ENCODE measurements around the gene MBNL3. TPM values are rescaled to one million over a fixed set of nuclear protein-coding genes. Genes with fewer than 3 reads are reported as not detected.

The MBNL3 gene
- total and polyA plus RNA-seq, 2 donors (not counting 3 experiments of a cell fraction or from before 2014, with no cell fraction given), result 1.8 to 5.6 TPM

DNA sequence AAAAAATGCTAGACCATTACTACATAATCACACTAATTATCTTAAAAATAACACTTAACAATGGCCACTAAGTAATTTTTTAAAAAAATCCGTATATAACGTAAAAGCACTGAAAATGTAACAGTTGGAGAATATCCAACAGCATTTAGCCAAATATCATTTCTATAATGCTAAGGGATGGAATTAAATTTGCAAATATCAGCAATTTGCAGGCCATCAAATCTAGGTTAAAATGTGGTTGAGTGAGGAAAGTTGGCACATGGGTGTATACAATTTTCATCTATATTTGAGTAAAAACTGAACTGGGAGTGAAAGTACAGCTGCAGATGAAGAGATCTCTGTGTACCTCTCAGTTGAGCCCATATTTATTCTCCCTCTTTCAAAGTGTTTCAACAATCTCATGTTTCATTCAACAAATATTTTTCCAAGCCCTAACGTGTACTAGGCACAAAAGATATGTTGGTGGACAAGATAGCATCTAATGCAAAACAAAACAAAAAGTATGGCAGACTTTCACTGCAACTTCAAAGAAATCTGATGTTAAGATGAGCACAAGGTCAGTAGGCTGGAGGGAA is 63.0 kb downstream of the MBNL3 start:
- H3K79me2 ChIP-seq (ENCODE audit: control insufficient read depth, insufficient read depth, low read length), result no peaks in the 10 kb centered on the region
- no peaks in the 10 kb centered on the region for H3K4me1 ChIP-seq (ENCODE audit: control insufficient read depth, extremely low read depth, insufficient read depth, low read length)
- no peaks in the 10 kb centered on the region for H3K9me3 ChIP-seq (replicated peaks; ENCODE audit: control insufficient read depth, insufficient read depth, low read length)
- no peaks in the 10 kb centered on the region for H3K27me3 ChIP-seq (ENCODE audit: control insufficient read depth in 2 of 2, insufficient read depth in 2 of 2, low read length in 2 of 2)
- no peaks in the 10 kb centered on the region for H3K9me1 ChIP-seq (replicated peaks; ENCODE audit: control insufficient read depth, extremely low read depth, insufficient read depth, low read length)
- TF ChIP-seq JUN (IDR thresholded peaks at IDR 0.05; ENCODE audit: borderline replicate concordance, insufficient read depth, insufficient read length, low read depth) (no peak), POLR2AphosphoS5 (IDR thresholded peaks at IDR 0.05; ENCODE audit: insufficient read depth, low read depth, low read length) (no peak), EZH2 (IDR thresholded peaks at IDR 0.05; ENCODE audit: borderline replicate concordance, low read depth, low read length, severe bottlenecking) (no peak), MYC (IDR thresholded peaks at IDR 0.05; ENCODE audit: low read depth, low read length) (no peak)
- TF ChIP-seq, protein P1, sequence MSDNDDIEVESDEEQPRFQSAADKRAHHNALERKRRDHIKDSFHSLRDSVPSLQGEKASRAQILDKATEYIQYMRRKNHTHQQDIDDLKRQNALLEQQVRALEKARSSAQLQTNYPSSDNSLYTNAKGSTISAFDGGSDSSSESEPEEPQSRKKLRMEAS (IDR thresholded peaks at IDR 0.05; ENCODE audit: insufficient read depth, insufficient read length), result no peak
- dilution Hi-C loops (cut with MboI; ENCODE audit: extremely low pct_ligation_motif_present, low sequenced_read_pairs), result no loop called here
- H3K4me3 ChIP-seq (replicated peaks in 1 of 3; ENCODE audit: insufficient read depth in 1 of 3, low read depth in 1 of 3, low read length in 3 of 3), result no peak overlapping the region
- no TSS peak for BruUV-seq (replicated peaks)
- no peak overlapping the region for H3K27ac ChIP-seq (ENCODE audit: insufficient read depth, low read depth, low read length)
- DNase-seq (ENCODE audit: low read depth, low spot score) (no peak), FAIRE-seq (peak; percentile 67)
- POLR2A ChIA-PET, result no interaction called here
- intact Hi-C loops (cut with micrococcal nuclease), result no loop called here
- no peaks in the 10 kb centered on the region for H3K36me3 ChIP-seq (ENCODE audit: control insufficient read depth in 2 of 2, extremely low read depth in 1 of 2, insufficient read depth in 2 of 2, low read length in 2 of 2)
- no peak overlapping the region for H3K4me2 ChIP-seq (ENCODE audit: insufficient read depth, low read length)
- no peaks in the 10 kb centered on the region for H4K20me1 ChIP-seq (replicated peaks; ENCODE audit: control insufficient read depth, extremely low read depth, insufficient read depth, low read length)
- CTCF ChIA-PET, result no interaction called here
- no peak overlapping the region for H2AFZ ChIP-seq (ENCODE audit: low read depth, low read length)
- no peak overlapping the region for H3K9ac ChIP-seq (replicated peaks; ENCODE audit: extremely low read depth, insufficient read depth, low read length)

DNA sequence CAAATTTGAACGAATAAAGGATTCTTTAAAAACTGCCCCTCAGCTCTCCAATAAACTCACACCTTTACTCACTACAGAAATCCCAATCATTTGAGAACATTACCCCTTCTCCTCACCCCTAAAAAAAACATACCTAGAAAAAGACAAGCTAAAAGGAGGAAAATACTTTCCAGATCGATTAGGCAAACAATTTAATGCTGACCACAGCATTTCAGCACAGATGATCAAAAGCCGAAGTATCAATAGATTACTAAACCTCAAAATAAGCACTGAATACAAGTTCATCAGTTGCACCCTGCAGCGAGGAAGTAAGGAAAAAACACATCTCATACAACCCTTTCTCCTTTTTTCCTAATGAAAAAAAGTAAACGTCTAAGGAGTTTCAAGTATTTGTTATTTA is 65.5 kb downstream of the MBNL3 start:
- no peak overlapping the region for H3K27ac ChIP-seq (ENCODE audit: insufficient read depth, low read depth, low read length)
- TF ChIP-seq, protein P1 (IDR thresholded peaks at IDR 0.05; ENCODE audit: insufficient read depth, insufficient read length), result no peak
- no peak for TF ChIP-seq GATA2 (IDR thresholded peaks at IDR 0.05; ENCODE audit: insufficient read depth, insufficient read length, low read depth, low read length)
- no peak for TF ChIP-seq FOS (IDR thresholded peaks at IDR 0.05; ENCODE audit: borderline replicate concordance, insufficient read depth, low read length)
- no peak for TF ChIP-seq EZH2 (IDR thresholded peaks at IDR 0.05; ENCODE audit: borderline replicate concordance, low read depth, low read length, severe bottlenecking)
- no peak for TF ChIP-seq POLR2A (IDR thresholded peaks at IDR 0.05; ENCODE audit: low read depth, low read length)
- no peak for TF ChIP-seq MYC (IDR thresholded peaks at IDR 0.05; ENCODE audit: low read depth, low read length)
- no peak overlapping the region for H3K4me2 ChIP-seq (ENCODE audit: insufficient read depth, low read length)
- H3K9me1 ChIP-seq (replicated peaks; ENCODE audit: control insufficient read depth, extremely low read depth, insufficient read depth, low read length), result no peaks in the 10 kb centered on the region
- H2AFZ ChIP-seq (ENCODE audit: low read depth, low read length), result no peak overlapping the region
- H3K27me3 ChIP-seq (ENCODE audit: control insufficient read depth in 2 of 2, insufficient read depth in 2 of 2, low read length in 2 of 2), result no peaks in the 10 kb centered on the region
- FAIRE-seq (no peak), DNase-seq (ENCODE audit: low read depth, low spot score) (no peak)
- no peaks in the 10 kb centered on the region for H3K4me1 ChIP-seq (ENCODE audit: control insufficient read depth, extremely low read depth, insufficient read depth, low read length)
- no peak overlapping the region for H3K9ac ChIP-seq (replicated peaks; ENCODE audit: extremely low read depth, insufficient read depth, low read length)
- H4K20me1 ChIP-seq (replicated peaks; ENCODE audit: control insufficient read depth, extremely low read depth, insufficient read depth, low read length), result no peaks in the 10 kb centered on the region
- no peak overlapping the region for H3K4me3 ChIP-seq (replicated peaks in 1 of 3; ENCODE audit: insufficient read depth in 1 of 3, low read depth in 1 of 3, low read length in 3 of 3)
- BruUV-seq (replicated peaks), result no TSS peak
- ChIA-PET POLR2A (no interaction called here), CTCF (no interaction called here)
- H3K36me3 ChIP-seq (ENCODE audit: control insufficient read depth in 2 of 2, extremely low read depth in 1 of 2, insufficient read depth in 2 of 2, low read length in 2 of 2), result no peaks in the 10 kb centered on the region
- intact Hi-C loops (cut with micrococcal nuclease), result no loop called here
- no peaks in the 10 kb centered on the region for H3K79me2 ChIP-seq (ENCODE audit: control insufficient read depth, insufficient read depth, low read length)
- dilution Hi-C loops (cut with MboI; ENCODE audit: extremely low pct_ligation_motif_present, low sequenced_read_pairs), result no loop called here
- H3K9me3 ChIP-seq (replicated peaks; ENCODE audit: control insufficient read depth, insufficient read depth, low read length), result no peaks in the 10 kb centered on the region
